Effector CD8-positive, alpha-beta T cell (primary cell): Measurements from ENCODE around the gene CYP4X1.
"Not testable (repeated sequence)": the region's sequence is repeated elsewhere in the genome, so short reads cannot be mapped to it uniquely, and the experiment has no call there.

Source experiments
- DNase-seq: peaks from one replicate; lab custom pipeline; 2025; lab: John Stamatoyannopoulos, UW
- total RNA-seq, 4 experiments: gene quantifications; one replicate each; lab custom pipeline; 2026; lab: John Stamatoyannopoulos, UW

Gene CYP4X1, protein sequence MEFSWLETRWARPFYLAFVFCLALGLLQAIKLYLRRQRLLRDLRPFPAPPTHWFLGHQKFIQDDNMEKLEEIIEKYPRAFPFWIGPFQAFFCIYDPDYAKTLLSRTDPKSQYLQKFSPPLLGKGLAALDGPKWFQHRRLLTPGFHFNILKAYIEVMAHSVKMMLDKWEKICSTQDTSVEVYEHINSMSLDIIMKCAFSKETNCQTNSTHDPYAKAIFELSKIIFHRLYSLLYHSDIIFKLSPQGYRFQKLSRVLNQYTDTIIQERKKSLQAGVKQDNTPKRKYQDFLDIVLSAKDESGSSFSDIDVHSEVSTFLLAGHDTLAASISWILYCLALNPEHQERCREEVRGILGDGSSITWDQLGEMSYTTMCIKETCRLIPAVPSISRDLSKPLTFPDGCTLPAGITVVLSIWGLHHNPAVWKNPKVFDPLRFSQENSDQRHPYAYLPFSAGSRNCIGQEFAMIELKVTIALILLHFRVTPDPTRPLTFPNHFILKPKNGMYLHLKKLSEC
- total RNA-seq = 0 reads per million in 4 experiments

DNA sequence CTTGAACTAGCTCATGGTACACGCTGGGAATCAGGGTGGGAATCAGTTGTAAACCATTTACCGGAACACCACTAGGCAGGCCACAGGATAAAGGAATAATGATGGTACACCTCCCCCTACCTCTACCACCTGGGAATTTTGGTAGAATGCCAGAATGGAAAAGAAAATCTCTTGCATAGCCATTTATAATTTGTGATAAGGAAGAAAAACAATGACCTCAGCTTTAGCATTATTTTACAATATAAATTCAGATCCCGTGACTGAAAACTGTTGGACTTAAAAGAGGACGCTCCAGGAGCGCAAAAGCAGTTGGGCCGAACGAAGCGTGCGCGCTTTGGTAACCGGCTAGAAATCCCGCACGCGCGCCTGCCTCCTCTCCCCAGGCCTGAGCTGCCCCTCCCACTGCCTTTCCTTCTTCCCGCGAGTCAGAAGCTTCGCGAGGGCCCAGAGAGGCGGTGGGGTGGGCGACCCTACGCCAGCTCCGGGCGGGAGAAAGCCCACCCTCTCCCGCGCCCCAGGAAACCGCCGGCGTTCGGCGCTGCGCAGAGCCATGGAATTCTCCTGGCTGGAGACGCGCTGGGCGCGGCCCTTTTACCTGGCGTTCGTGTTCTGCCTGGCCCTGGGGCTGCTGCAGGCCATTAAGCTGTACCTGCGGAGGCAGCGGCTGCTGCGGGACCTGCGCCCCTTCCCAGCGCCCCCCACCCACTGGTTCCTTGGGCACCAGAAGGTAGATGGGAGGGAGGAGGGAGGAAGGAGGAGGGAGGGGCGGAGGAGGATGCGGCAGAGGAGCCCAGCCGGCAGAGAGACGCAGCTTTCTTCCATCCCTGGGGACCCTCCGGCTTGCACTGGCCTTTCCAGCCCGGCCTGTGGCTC is at the start of gene CYP4X1:
CYP4X1 (plus strand) TSS at position 402 of the 873 bp plus-strand sequence; CDS start at position 551, 149 bp downstream.
- DNase-seq = no peak

DNA sequence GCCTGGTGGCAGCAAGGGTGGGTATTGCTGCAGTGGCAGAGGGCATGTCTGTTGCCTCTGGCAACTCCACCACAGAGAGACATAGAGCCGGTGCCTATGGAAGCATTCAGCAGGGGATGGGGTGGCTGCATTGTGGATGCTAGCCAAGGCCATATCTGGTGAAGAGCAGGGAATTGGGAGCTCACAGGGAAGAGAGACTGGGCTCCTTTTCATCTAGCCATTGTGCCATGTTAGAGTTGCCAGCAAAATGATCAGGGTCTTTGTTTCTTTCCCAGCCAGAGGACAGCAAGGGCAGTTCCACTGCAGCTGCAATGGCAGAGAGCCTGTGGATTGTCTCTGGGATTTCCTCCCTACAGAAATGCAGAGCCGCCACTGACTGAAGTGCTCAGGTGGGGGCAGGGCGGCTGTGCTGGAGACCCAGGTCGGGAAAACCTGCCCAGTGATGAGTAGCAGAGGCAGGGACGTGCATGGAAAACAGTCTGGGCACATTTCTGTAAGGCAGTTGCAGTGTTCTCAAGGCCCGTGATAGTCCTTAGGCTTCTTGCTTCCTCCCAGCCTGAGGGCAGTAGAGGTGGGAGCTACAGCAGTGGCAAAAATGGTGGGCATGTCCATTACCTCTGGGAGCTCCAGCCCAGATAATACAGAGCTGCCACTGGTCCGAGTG is 40.2 kb upstream of the CYP4X1 start:
- no peak for DNase-seq

DNA sequence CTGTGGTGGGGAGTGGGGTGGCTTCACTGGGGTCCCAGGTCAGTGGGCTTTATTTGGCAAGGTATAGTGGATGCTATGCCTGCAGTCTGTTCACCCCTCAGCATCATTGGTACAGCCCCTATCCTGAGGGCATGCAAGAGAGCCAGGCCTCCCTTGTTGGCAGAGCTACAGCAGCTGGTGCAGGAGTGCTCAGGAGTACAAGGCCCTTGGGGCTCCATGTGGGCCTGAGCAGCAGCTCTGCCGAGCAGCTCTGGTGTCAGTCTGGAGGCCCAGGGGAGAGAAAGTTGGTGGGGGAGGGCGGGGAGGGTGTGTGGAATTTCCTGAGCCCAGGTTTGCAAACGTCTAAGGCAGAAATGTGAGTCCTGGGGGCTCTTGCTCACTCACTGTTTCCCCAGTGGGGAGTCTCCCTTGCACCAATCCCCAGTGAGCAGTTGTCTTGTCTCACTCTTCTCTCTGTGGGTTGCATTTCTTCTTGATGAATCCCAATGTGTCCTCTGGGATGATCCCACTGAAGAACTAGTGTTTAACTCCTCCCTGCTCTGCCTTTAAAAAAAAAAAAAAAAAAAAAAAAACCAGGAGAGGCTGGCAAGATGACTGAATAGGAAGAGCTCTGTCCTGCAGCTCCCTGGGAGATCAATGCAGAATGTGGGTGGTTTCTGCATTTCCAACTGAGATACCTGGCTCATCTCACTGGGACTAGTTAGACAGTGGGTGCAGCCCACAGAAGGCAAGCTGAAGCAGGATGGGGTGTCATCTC is 39.5 kb upstream of the CYP4X1 start:
- no peak for DNase-seq

DNA sequence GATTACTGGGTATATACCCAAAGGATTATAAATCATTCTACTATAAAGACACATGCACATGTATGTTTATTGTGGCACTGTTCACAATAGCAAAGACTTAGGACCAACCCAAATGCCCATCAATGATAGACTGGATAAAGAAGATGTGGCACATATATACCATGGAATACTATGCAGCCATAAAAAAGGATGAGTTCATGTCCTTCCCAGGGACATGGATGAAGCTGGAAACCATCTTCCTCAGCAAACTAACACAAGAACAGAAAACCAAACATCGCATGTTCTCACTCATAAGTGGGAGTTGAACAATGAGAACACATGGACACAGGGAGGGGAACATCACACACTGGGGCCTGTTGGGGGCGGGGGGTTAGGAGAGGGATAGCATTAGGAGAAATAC is 32.9 kb upstream of the CYP4X1 start:
- DNase-seq = not testable (repeated sequence)

DNA sequence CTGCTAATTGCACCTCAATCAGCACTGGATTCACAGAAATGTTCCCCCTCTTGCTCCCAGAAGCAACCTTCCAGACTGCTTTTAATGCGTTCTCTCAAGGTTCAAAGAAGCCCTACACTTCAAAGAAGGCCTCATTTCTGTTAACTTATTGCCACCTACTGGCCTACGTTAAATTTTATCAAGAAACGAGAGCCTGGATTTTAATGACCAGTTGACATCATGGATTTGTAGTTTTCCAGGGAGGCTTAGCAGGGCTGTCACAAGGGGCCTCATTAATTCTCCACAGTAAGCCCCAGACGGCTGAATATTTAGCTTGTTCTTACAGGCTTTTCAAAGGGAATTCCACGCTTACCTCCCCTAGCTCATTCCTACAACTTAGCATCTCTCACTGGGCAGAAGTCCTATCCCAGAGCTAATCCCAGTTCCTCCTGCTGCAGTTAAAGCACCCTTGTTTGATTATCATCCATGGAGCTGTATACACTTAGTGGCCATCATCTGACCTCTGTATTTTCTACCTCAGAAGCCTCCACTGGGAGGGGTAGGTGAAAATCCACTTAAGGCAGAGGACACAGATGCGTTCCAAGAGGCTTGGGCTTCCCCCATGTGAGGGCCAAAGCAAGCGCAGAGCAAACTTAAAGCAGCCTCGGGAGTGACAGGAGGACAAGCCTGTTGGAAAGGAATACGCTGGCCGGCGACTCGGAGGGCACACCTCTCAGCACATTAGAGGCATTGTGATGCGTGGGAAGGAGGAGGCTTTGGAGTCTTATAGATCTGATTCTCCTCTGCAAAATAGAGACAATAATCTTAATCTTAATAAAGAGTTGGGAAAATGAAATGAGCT is 32.2 kb upstream of the CYP4X1 start:
- DNase-seq = no peak

DNA sequence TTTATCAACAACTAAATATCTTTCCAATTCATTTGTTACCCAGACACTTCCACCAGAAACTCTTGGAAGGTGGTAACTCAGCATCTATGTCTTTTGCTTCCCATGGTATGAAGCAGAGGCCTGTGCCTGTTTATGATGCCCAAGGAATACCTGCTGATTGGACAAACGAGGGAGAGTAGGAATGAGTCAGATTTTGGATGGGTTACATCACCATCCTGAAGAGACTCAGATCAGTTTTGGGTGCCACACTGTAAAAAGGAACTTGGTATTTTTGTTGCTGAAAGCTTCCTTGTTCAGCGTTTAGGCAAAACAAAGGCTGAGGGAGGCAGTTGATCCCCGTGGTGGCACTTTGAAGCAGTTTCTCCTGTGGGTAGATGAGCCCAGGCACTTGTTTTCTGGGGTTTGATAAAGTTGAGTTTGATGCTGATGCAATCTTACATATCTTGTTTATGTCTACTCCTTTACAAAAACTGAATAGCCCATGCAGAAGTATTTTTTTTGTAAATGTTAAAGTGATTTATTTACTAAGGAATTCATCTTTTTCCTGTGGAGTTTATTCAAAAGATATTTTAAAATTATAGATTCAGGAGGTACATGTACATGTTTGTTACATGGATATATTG is 26.7 kb upstream of the CYP4X1 start:
- DNase-seq = no peak

DNA sequence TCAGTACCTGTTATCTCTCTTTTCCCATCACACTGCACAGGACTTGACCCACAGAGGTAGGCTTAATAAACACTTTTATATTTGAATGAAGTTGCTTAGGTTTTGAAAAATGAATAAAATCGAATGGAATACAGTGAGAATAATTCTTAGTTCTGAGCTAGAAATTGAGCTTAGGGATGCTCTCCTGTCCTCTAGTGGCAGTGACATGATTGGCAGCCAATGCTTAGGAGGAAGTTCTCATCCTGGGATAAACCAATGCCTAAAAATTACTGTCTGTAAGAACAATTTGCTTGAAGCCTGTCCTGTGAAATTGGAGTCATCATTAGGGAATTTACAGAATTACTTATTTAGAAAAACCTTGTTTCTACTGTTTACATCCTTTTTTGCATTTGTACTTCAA is 21.3 kb upstream of the CYP4X1 start:
- DNase-seq = no peak

DNA sequence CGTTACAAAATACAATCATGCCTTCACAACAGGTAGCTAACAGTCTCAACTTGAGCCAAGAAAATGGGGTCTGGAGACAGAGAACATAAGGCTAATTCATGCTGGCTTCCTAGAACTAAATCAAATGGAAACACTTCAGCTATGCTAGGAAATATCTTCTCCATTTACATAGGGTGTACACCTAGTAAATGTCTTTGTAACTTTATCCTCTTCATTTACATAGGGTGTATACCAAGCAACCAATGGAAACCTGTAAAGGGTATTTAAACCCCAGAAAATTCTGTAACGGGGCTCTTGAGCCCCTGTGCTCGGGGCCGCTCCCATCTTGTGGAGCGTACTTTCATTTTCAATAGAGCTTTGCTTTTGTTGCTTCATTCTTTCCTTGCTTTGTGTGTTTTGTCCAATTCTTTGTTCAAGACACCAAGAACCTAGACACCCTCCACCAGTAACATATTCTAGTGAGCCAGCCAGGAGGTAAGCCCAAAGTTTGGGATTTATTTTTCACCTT is 19.5 kb upstream of the CYP4X1 start:
- DNase-seq = no peak

DNA sequence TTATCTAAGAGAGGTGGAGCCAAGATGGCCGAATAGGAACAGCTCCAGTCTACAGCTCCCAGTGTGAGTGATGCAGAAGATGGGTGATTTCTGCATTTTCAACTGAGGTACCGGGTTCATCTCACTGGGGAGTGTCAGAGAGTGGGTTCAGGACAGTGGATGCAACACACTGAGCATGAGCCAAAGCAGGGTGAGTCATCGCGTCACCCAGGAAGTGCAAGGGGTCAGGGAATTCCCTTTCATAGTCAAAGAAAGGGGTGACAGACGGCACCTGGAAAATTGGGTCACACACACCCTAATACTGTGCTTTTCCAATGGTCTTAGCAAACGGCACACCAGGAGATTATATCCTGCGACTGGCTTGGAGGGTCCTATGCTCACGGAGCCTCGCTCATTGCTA is 17.0 kb upstream of the CYP4X1 start:
- not testable (repeated sequence) for DNase-seq

DNA sequence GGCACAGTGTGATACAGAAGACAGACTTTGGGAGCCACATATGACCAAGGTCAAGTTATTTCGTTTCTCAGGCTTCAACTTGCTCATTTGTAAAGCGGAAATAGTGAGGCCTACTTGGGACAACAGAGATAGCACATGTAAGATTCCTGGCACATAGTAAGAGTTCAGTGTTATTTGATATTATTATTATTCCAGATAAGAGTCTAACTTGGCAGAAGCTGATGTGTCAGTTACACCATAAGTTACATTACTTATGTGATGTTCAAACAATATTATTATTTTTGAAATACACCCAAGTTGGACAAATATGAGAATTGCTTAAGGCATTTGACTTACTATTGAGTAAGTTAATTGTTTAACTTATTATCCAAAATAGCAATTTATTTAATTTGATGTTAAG is 10.2 kb upstream of the CYP4X1 start:
- no peak for DNase-seq

DNA sequence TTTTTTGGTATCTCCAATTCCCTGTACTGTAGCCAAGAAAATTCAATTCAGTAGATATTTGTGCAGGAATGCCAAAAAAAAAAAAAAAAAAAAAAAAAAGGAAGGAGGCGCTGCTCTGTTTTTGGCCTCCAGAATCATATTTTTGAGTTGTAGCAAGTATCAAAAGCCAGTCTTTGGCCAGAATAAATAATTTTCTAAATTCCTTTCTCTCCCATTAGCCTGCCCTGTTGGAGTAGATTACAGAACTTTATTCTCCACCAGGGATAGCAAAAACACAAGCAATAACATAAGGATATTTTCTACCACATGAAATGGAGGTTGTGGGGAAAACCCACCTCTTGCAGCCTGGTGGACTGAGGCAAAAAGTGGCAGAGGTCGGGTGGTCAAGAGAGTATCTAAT is 2.4 kb upstream of the CYP4X1 start:
- DNase-seq = no peak

DNA sequence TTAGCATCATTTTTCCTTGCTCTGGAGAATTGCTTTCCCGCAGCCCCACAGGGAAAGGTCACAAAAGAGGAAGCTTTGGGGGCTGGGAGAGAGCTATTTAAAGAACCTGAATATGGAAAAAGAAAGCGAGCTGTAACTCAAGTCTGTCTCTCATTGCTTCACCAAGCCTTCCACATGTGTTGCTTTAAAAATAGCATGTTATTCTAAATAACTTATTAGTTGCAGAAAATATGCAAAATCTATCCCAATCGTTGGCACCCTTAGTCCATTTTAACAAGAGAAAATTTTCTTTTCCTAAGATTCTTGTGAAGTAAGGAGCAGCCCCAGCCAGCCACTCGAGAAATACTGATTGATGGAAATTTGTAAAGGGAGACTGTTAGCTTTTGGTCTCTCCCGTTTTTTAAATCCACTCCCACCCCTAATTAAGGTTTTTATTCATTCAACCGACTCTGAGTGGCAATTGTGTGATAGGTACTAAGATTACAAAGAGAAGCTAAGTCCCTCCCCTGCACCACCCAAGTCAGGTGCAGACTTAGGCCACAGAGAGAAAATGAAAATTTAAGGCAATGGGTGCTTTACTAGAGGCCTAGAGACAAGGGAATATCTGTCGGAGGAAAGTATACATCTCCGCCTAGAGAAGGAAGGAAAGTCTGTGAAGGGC is 802 bp downstream of the CYP4X1 start:
- DNase-seq = no peak

DNA sequence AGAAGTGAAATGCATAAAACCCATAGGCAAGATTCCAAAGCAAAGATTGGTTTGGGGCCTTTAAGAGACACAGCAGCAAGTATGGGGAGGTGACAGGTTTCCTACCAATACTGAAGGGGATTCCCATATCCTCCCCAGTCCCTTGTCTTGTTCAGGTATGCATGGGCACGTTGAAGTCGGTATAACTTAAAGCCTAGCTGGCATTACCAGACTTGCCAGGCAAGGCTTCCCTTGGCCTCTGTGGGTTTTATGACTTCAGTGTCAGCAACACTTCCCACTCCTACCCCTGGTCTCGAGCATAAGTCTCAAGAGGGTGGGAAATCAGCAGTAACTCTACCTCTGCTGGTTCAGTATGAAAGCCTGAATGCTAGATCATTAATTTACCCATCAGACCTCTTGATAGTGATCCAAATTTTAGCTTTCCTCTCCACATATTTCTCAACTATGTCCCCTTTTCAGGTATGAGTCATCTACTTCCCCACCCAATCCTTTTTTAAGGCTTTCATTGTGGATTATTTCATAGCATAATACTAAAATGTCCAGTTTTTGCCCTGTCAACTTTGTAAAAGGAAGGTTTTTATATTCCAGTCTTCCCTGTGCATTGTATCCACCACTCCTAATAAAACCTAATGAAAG is 6.8 kb downstream of the CYP4X1 start:
- no peak for DNase-seq

DNA sequence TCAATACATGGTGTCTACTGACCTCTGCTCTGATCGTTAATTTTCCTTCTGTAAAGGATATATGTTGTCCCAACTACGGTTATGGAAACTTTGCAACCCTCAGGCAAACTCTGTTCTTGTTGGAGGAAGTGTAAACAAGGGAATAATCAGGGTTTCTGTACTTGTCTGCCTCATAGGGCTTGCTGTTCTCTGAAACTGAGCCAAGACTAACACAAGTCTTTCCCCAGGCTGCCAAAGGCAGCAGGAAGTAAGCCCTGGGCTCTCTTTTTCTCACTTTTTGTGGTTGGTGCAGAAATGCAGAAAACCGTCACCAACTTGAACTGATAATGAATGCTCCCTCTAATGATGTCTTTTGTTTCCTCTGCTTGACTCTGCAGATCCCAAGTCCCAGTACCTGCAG is 7.6 kb downstream of the CYP4X1 start:
- no peak for DNase-seq

DNA sequence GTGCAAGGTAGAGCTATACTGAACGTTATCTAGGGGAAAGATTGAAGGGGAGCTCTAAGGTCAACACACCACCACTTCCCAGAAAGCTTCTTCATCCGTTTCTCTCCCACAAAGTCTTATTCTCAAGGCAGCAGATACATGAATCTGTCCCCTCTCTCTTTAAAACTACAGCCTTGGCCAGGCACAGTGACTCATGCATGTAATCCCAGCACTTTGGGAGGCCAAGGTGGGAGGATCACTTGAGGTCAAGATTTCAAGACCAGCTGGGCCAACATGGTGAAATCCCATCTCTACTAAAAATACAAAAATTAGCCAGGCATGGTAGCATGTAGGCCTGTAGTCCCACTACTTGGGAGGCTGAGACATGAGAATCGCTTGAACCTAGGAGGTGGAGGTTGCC is 8.1 kb downstream of the CYP4X1 start:
- DNase-seq = no peak

DNA sequence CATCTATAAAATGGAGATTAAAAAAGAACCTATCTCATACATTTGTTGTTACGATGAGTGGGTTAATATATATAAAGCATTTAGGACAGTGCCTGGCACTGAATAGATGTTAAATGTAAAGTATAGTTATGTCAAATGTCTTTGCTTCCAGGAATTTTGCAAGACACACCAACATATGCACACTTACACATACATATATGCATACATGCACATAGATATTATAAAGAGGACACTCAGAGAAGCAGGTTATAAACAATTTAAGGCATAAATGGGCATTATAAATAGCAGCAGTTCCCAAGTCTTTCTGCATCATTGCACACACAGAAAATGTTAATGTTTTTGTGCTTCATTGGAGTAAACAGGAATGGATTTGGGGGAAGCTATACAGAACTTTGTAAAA is 13.3 kb downstream of the CYP4X1 start:
- no peak for DNase-seq

DNA sequence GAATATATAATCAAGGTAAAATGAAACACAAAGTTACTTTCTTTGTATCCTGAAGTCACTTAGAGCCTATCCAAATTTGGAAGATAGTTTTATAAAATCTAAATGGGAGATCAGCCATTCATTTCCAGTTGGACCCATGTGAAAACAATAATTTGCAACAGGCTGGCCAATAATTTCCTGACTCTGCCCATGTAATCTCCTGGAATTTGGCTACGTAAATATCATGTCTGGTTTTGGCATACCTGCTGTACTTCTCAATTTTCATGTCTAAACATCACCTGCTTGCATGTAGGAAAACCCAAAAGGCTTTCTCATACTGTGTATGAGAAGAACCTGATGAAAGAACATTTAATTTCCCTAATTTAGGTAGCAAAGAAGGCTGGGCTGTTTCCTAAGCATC is 35.9 kb downstream of the CYP4X1 start:
- no peak for DNase-seq

DNA sequence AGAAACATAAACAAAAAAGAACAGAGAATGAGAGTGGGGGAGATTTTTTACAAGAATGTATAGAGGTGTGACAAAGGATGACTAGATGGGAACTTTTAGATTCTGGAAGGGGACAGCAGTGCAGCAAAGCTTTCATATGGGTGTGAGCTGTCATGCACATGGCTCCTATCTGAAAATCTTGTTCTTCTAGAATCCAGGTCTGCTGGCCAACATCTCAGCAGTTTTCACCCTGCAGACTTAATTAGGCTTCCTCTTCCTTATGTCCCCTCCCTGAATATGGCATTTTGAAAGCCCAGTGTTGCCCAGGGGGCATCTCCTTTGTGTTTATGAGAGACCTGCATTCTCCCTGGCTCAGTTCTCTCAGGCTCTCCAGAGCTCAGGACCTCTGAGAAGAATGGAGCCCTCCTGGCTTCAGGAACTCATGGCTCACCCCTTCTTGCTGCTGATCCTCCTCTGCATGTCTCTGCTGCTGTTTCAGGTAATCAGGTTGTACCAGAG is 43.7 kb downstream of the CYP4X1 start, which contains the start of gene CYP4Z1:
CYP4Z1 (plus strand) TSS at position 135 of the 498 bp plus-strand sequence; CDS start at position 395, 260 bp downstream.
- no peak for DNase-seq
